ENCODE results near the gene GDA.

GDA gene

GRCh38 chr9:72299017-72299603 is 149.9 kb downstream of the GDA start:
- no peak for TF ChIP-seq CTCF (IDR thresholded peaks at IDR 0.05)
- no peaks in the 10 kb centered on the region for H3K9me3 ChIP-seq
- no peak overlapping the region for H3K4me3 ChIP-seq
- no peaks in the 10 kb centered on the region for H3K27me3 ChIP-seq
- no peaks in the 10 kb centered on the region for H3K36me3 ChIP-seq
- DNase-seq = no peak
- H3K27ac ChIP-seq = no peak overlapping the region
- peaks cover 0 to 5% (median 0%) of the 10 kb centered on the region in 4 donors for H3K4me1 ChIP-seq
- intact Hi-C loops (cut with DNase I; ENCODE audit: low total_unique reads) = no loop called here

- no peak for DNase-seq
- Histone ChIP-seq H3K4me1 (peaks cover 0 to 3% (median 0%) of the 10 kb centered on the region in 4 donors), H3K4me3 (no peak overlapping the region), H3K9me3 (no peaks in the 10 kb centered on the region), H3K27ac (no peak overlapping the region), H3K36me3 (no peaks in the 10 kb centered on the region), H3K27me3 (no peaks in the 10 kb centered on the region)
- no peak for TF ChIP-seq CTCF (IDR thresholded peaks at IDR 0.05)
- intact Hi-C loops (cut with DNase I; ENCODE audit: low total_unique reads) = no loop called here
Measured at GRCh38 chr9:72300873-72301272, 151.6 kb downstream of the GDA start.
